Lung (tissue), 12 donors: ENCODE data around the gene PCSK4. TPM values are rescaled to one million over a fixed set of nuclear protein-coding genes. Genes with fewer than 3 reads are reported as not detected.

Experiments used
- ATAC-seq: fragments of 200-7000 bp; cut with Tn5 transposase; one replicate; pipeline ENCODE4 v1.9.1; 2020; ENCODE audit warnings: moderate number of reproducible peaks; ENCODE audit not compliant: insufficient read depth, low FRiP score
- DNase-seq, 3 donors: peaks; one replicate each; pipeline ENCODE4 v3.0.0-alpha.2; 2013 to 2017
- H3K27ac ChIP-seq, 2 donors: one replicate each; pipeline ENCODE4 v1.5.1; 2013; ENCODE audit warnings: mild to moderate bottlenecking in 2 of 2, moderate library complexity in 2 of 2, control low read depth in 1 of 2, inconsistent platforms in 1 of 2, low read depth in 1 of 2, low read length in 1 of 2
- H3K27me3 ChIP-seq, 3 donors: one replicate each; pipeline ENCODE4 v1.5.1; 2013; ENCODE audit warnings: low read length in 2 of 3; ENCODE audit not compliant: control insufficient read depth in 3 of 3, insufficient read depth in 3 of 3
- H3K36me3 ChIP-seq, 4 donors: one replicate each; pipeline ENCODE4 v1.5.1; 2013; ENCODE audit warnings: low read length in 4 of 4, mild to moderate bottlenecking in 1 of 4, moderate library complexity in 1 of 4; ENCODE audit not compliant: control insufficient read depth in 4 of 4, insufficient read depth in 4 of 4
- H3K4me1 ChIP-seq, 5 donors: one replicate each; pipeline ENCODE4 v1.5.1; 2013; ENCODE audit warnings: low read length in 5 of 5, mild to moderate bottlenecking in 2 of 5, moderate library complexity in 1 of 5; ENCODE audit not compliant: control insufficient read depth in 5 of 5, insufficient read depth in 5 of 5
- H3K4me3 ChIP-seq: one replicate; pipeline ENCODE4 v1.5.1; 2013; ENCODE audit warnings: mild to moderate bottlenecking, control low read depth, moderate library complexity
- H3K9ac ChIP-seq, 2 donors: one replicate each; pipeline ENCODE4 v1.5.1; 2013; ENCODE audit warnings: low read length in 2 of 2, control low read depth in 1 of 2; ENCODE audit not compliant: insufficient read depth in 1 of 2
- H3K9me3 ChIP-seq, 4 donors: one replicate each; pipeline ENCODE4 v1.5.1; 2013; ENCODE audit warnings: low read length in 3 of 4, mild to moderate bottlenecking in 1 of 4, moderate library complexity in 1 of 4; ENCODE audit not compliant: control insufficient read depth in 4 of 4, insufficient read depth in 3 of 4
- CTCF ChIP-seq: IDR thresholded peaks from 2 replicates; pipeline ENCODE4 v1.5.1; 2012; ENCODE audit warnings: mild to moderate bottlenecking; ENCODE audit errors: control extremely low read depth, extremely low read depth
- WGBS, 2 donors: extraction: QIAGEN DNeasy Blood & Tissue Kit; methylation state at CpG; one replicate each; pipeline ENCODE4 v1.1.7; 2013; 5-methylcytosine and 5-hydroxymethylcytosine counted together
- polyA plus RNA-seq, 2 donors: library from polyadenylated mRNA; stranded (reverse); fragments of 200-250 nt; gene quantifications; one replicate each; pipeline ENCODE4 v1.2.1, GENCODE V29; 2013
- total RNA-seq, 2 donors: library from RNA; depleted of rRNA in 1 of 2; stranded (reverse); fragments of >200 nt in 1 of 2; gene quantifications; one replicate each; pipeline ENCODE4 v1.2.1, GENCODE V29; 2014 to 2021
- donor health status: control.
- donor health status: control.
- donor health status: Bipolar disorder and iron deficiency.
- donor health status: healthy.
- donor health status: DM: yes; HTN: yes; CAD: no.

The PCSK4 gene
- total and polyA plus RNA-seq, 4 donors = 2.3 to 7.9 (median 5.4) TPM

- H3K36me3 ChIP-seq = peaks cover 3 to 54% (median 21%) of the 10 kb centered on the region in 4 donors
- 91% methylated on average over 39 of the region's 39 CpGs for WGBS, 2 donors
- peaks cover 0 to 6% (median 2%) of the 10 kb centered on the region in 5 donors for H3K4me1 ChIP-seq
- no peak overlapping the region for H3K27ac ChIP-seq
- TF ChIP-seq CTCF = no peak
- no peak overlapping the region for H3K4me3 ChIP-seq
- no peaks in the 10 kb centered on the region for H3K27me3 ChIP-seq
- DNase-seq (no peak), ATAC-seq (no peak)
- H3K9ac ChIP-seq = no peak overlapping the region
- no peaks in the 10 kb centered on the region for H3K9me3 ChIP-seq
Observed at GRCh38 chr19:1434577-1435060, 55.5 kb downstream of the PCSK4 start.

- TF ChIP-seq CTCF = no peak
- H3K36me3 ChIP-seq = peaks cover 3 to 57% (median 20%) of the 10 kb centered on the region in 4 donors
- 94 to 95% methylated on average over 17 of the region's 17 CpGs for WGBS, 2 donors
- no peak overlapping the region for H3K4me3 ChIP-seq
- ATAC-seq (no peak), DNase-seq (no peak)
- no peaks in the 10 kb centered on the region for H3K9me3 ChIP-seq
- no peaks in the 10 kb centered on the region for H3K27me3 ChIP-seq
- H3K27ac ChIP-seq = no peak overlapping the region
- H3K9ac ChIP-seq = no peak overlapping the region
- peaks cover 0 to 3% (median 0%) of the 10 kb centered on the region in 5 donors for H3K4me1 ChIP-seq
Observed at GRCh38 chr19:1434040-1434366, 56.1 kb downstream of the PCSK4 start.

GRCh38 chr19:1433119-1434039 is 56.8 kb downstream of the PCSK4 start:
- Histone ChIP-seq H3K9ac (no peak overlapping the region), H3K27me3 (no peaks in the 10 kb centered on the region), H3K36me3 (peaks cover 3 to 61% (median 21%) of the 10 kb centered on the region in 4 donors), H3K4me3 (no peak overlapping the region), H3K4me1 (peaks cover 0 to 3% (median 0%) of the 10 kb centered on the region in 5 donors), H3K27ac (no peak overlapping the region), H3K9me3 (no peaks in the 10 kb centered on the region)
- WGBS, 2 donors = 91 to 93% methylated on average over 47 of the region's 47 CpGs
- TF ChIP-seq CTCF = no peak
- no peak for ATAC-seq
- no peak for DNase-seq
